Kidney epithelial cell (primary cell): ENCODE results near the gene NOC4L. TPM values are rescaled to one million over a fixed set of nuclear protein-coding genes. Genes with fewer than 3 reads are reported as not detected.

ENCODE experiments used
- DNase-seq: peaks from one replicate; pipeline ENCODE4 v3.0.0-alpha.2; 2010; ENCODE audit warnings: low read depth
- H3K27me3 ChIP-seq: 2 replicates; pipeline ENCODE4 v1.6.0; 2011; ENCODE audit warnings: low read length; ENCODE audit not compliant: control insufficient read depth, insufficient read depth
- H3K36me3 ChIP-seq: 2 replicates; pipeline ENCODE4 v1.5.1; 2011; ENCODE audit warnings: low read length; ENCODE audit not compliant: control insufficient read depth, insufficient read depth
- H3K4me3 ChIP-seq: 2 replicates; pipeline ENCODE4 v1.5.1; 2011; ENCODE audit warnings: low read depth, mild to moderate bottlenecking, control low read depth, low read length
- total RNA-seq: library from RNA; depleted of rRNA; stranded (reverse); fragments of >200 nt; gene quantifications from 2 replicates; pipeline ENCODE4 v1.2.3, GENCODE V29; 2015
- TF ChIP-seq, protein P1 (sequence below): IDR thresholded peaks from 2 replicates; pipeline ENCODE4 v1.5.1; 2011; ENCODE audit warnings: mild to moderate bottlenecking, moderate library complexity, low read length, control low read depth, inconsistent platforms; ENCODE audit not compliant: insufficient read depth, poor library complexity, severe bottlenecking

Gene NOC4L
- total RNA-seq, 1 donor from 2014 or later, result 23.8 TPM

GRCh38 chr12:132163041-132163910 is 19.0 kb downstream of the NOC4L start:
- peaks cover 34% of the 10 kb centered on the region for H3K27me3 ChIP-seq
- DNase-seq, result no peak
- TF ChIP-seq, protein P1, sequence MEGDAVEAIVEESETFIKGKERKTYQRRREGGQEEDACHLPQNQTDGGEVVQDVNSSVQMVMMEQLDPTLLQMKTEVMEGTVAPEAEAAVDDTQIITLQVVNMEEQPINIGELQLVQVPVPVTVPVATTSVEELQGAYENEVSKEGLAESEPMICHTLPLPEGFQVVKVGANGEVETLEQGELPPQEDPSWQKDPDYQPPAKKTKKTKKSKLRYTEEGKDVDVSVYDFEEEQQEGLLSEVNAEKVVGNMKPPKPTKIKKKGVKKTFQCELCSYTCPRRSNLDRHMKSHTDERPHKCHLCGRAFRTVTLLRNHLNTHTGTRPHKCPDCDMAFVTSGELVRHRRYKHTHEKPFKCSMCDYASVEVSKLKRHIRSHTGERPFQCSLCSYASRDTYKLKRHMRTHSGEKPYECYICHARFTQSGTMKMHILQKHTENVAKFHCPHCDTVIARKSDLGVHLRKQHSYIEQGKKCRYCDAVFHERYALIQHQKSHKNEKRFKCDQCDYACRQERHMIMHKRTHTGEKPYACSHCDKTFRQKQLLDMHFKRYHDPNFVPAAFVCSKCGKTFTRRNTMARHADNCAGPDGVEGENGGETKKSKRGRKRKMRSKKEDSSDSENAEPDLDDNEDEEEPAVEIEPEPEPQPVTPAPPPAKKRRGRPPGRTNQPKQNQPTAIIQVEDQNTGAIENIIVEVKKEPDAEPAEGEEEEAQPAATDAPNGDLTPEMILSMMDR, result no peak
- H3K4me3 ChIP-seq, result no peak overlapping the region
- H3K36me3 ChIP-seq, result no peaks in the 10 kb centered on the region

- DNase-seq, result no peak
- H3K4me3 ChIP-seq, result no peak overlapping the region
- TF ChIP-seq, protein P1, result no peak
- H3K27me3 ChIP-seq, result peaks cover 34% of the 10 kb centered on the region
- H3K36me3 ChIP-seq, result no peaks in the 10 kb centered on the region
Observed at GRCh38 chr12:132163911-132164288, 19.6 kb downstream of the NOC4L start.

- TF ChIP-seq, protein P1, result no peak
- no peak for DNase-seq
- peaks cover 34% of the 10 kb centered on the region for H3K27me3 ChIP-seq
- no peaks in the 10 kb centered on the region for H3K36me3 ChIP-seq
- H3K4me3 ChIP-seq, result no peak overlapping the region
Observed at GRCh38 chr12:132164426-132164825, 20.2 kb downstream of the NOC4L start.

GRCh38 chr12:132165584-132165983 is 21.3 kb downstream of the NOC4L start:
- Histone ChIP-seq H3K36me3 (no peaks in the 10 kb centered on the region), H3K27me3 (peaks cover 34% of the 10 kb centered on the region), H3K4me3 (no peak overlapping the region)
- no peak for DNase-seq
- TF ChIP-seq, protein P1, result no peak

- DNase-seq, result no peak
- no peaks in the 10 kb centered on the region for H3K36me3 ChIP-seq
- peaks cover 38% of the 10 kb centered on the region for H3K27me3 ChIP-seq
- no peak overlapping the region for H3K4me3 ChIP-seq
- TF ChIP-seq, protein P1, result no peak
Observed at GRCh38 chr12:132166093-132166492, 21.8 kb downstream of the NOC4L start.
